HK-2 (cell line): ENCODE measurements around the gene KLK15.
A peak's percentile ranks its signal among the peaks of the same experiment; 100 is the strongest.
"Not testable (repeated sequence)": the region's sequence is repeated elsewhere in the genome, so short reads cannot be mapped to it uniquely, and the experiment has no call there.

ENCODE experiments used
- DNase-seq: peaks from one replicate; pipeline ENCODE4 v3.0.0-alpha.2; 2018; ENCODE audit not compliant: unreplicated experiment

KLK15 gene

DNA sequence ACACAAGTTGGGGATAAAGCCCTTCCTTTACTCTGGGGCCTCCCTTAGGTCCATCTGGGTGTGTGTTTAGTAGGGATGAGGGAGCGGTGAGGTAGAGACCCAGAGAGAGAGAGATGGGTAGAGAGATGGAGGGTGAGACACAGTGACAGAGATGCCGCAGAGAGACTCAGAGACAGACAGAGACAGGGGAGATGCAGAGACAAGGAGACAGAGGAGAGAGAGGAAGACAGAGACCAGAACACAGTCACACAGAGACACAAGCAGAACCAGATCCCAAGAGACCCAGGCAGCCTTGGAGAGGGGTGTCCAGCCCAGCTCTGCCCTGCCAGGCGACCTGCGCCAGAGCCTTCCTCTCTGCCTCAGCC is 12.1 kb downstream of the KLK15 start:
- no peak for DNase-seq

DNA sequence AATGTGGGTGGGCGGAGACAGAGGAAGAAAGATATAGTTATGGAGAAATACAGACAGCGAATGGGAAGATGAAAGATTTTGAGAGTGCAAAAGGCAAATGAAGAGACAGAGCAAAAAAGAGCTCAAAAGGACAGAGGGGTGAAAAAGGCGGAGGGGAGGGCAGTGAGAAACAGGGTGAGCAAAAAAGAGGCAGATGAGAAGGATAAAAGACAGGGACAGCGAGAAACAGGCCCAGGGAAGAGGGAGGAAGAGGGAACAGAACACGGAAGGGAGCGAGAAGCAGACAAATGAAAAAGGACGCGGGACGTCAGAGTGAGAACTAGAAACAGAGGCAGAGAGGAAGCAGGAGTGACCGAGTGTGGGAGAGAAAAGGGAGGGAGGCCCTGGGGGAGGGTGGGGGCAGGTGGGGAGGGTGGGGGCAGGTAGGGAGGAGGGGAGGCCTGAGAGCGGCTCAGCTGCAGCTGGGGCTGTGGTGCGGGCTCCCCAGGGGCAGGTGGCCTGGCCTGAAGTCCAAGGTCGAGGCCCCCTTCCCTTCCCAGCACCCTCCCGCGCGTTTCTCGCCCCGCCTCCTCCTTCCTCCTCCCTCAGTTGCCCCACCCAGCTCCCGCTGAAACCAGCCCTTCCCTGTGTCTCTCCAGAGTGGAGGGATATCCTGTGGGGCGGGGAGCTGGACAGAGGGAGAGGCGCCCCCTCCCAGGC is 12.7 kb downstream of the KLK15 start:
- no peak for DNase-seq

DNA sequence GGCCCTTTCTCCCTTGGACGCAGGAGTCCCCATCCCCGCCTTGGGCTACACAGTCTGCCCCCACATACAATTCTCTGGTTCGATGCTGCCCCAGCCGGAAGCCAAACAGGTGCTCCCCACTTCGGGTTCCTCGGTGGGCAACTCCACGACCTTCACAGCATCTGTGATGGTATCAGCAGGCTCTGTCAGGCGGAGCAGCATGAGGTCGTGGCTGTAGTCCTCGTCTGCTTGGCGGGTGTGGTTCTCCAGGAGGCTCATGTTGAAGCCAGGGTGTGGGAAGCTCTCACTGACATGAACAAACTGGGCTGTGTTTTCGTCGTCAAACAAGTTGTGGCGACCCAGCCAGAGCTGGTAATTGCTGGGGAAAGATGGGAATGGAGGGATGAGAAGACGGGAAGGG is 13.3 kb downstream of the KLK15 start:
- no peak for DNase-seq

DNA sequence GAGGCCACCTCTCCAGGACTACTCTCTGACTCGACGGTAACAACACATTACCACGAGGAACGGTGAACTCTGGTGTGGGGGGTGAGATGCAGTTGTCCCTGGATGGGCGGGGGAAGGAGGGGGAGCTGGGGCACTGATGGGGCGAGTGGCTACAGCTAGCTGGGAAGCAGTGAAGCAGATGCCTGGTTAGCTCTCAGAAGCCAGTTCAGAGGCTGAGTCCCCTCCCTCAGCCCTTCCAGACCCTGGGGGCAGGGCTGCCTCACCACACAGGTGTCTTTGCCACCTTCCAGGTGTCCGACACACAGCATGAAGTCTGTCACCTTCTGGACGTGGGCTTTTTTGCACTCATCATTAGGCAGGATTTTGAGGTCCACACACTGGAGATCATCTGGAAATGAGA is 13.7 kb downstream of the KLK15 start:
- DNase-seq, result no peak

DNA sequence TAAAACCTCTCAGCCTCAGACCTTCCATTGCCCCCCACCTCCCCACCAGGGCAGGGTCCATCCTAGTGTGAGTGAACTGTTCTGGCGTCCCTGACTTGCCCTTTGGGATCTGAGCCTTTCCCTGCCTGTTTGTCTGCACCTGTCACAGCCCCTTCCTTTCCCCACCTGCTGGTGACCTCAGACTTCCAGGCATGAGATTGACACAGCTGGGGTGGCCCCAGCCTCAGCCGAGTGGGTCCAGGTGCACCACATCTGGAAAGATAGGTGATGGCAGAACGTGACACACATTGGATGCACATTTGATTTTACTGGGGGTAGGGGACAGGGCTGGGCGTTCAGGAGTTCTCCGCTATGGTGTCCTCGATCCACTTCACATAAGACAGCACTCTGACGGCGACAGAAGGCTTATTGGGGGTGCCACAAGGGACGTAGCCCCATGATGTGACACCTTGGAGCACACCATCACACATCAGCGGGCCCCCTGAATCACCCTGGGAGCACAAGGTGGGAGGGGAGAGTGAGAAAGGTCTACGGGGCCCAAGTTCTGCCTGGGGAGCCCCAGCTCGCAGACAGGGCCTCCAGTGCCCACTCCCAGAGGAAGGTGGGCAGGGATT is 14.4 kb downstream of the KLK15 start:
- no peak for DNase-seq

DNA sequence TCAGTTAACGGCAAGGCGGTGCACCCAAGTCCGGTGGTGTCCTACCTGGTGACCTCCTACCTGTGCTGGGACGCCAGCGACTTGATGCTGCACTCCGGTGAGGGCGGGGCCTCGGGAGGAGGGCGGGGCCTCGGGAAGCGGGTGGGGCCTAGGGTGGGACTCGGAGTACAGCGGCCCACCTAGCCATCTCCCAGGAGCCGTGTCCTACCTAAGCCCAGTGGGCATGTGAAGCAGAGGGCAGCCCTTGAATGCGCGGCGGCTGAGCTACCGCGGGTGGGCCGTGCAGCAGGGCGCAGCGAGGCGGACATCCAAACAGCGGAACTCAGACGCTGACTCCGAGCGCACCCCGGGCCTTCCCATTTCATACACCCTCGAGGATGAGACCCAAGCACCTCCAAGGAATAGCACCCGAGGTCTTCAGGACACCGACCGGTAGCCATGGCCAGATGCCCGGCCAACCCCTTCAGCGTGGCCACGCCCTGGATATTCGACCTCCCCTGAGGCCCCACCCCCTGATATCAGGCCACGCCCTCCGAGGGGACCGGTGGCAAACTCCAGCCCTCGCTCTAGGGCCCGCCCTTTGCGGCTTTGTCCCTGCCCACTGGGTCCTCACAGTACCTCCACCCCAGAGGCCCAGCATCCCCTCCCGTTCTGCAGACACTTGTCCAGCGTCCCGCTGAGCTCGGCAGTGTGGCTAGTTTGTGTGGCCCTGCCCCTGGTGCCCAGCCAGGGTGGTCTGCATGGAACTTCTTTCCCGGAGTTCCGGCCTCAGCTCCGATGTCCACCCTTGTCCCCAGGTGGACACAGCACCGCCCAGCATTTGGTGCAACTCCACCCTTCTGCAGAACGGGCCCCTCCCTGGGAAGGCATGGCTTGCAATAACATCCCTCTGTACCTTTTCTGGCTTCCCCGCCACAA is 15.2 kb downstream of the KLK15 start:
- DNase-seq, result no peak

DNA sequence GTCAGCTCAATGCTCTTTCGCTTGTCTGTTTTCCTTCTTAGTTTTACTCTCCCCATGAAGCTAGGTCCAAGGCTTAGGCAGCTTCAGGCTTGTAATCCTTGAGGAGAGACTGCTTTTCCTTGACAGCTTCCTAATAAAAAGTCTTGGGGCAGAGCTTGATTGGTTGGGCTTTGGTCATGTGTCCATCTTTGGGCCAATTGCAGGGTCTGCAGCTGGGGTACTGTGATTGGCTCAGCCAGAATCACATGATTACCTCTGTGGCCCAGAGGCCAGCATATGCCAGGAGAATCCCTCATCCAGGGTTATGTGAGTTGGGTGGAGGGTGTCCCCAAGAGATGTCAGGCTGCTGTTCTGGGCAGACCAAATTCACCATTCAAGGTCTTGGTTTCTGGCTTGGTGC is 17.9 kb downstream of the KLK15 start:
- no peak for DNase-seq

DNA sequence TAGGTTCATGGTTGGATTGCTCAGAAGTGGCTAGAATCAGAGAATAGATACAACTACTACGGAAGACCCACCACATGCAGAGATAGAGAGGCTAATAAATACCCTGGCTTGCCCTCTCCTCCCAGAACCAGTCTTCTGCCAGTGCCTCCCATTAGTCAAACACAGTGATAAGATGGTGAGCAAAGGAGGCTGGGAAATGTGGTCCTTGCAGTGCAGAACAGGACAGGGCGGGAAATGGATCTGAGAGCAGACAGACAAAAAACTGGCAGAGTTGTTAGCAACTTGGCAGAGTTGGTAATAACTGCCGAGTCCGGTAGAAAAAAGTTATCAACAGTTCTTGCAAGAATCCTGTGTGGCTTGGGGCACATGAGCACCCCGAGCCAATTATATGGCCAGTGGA is 18.5 kb downstream of the KLK15 start:
- no peak for DNase-seq

DNA sequence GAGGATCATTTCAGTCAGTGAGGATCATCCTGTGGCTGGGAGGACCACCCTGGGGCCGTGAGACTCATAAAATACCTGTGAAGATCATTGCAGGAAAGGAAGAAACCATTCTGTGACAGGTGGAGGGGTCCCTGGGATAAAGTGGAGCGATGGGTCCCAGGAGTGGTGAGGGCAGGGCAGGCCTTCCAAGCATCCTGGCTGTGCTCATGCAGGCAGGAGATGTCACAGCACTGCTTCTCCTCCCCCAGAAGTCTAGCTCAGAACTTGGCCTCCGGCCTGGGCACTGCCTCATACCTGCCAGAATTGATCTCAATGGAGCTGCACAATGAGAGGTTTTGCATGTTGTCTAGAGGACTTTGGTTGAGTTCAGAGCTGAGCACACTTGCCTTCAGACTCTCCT is 20.9 kb downstream of the KLK15 start:
- DNase-seq, result no peak

DNA sequence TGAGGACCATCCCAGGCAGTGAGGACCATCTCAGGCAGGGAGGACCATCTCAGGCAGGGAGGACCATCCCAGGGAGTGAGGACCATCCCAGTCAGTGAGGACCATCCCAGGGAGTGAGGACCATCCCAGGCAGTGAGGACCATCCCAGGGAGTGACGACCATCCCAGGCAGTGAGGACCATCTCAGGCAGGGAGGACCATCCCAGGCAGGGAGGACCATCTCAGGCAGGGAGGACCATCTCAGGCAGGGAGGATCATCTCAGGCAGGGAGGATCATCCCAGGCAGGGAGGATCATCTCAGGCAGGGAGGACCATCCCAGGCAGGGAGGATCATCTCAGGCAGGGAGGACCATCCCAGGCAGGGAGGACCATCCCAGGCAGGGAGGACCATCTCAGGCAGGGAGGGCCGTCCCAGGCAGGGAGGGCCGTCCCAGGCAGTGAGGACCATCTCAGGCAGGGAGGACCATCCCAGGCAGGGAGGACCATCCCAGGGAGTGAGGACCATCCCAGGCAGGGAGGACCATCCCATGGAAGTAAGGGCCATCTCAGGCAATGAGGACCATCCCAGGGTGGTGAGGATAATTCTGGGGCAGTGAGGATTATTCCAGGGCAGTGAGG is 21.6 kb downstream of the KLK15 start:
- DNase-seq, result not testable (repeated sequence)

DNA sequence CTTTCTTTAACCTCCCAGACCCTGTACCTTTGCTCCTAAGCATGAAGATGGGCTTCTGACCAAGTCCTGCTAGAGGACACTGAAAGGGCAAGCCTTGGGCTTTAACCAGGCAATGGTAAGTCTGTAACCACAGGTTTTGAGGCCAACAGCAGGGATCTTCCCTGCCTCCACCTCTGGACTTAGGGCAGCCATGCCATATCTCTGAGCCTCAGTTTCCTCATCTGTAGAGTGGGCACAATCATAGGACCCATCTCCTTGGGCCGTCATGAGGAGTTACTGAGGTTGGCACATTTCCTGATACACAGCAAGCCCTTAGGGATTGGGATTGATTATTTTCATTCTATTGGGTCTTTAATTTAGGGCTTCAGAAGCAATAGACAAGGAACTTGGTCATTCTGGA is 24.5 kb downstream of the KLK15 start:
- no peak for DNase-seq

DNA sequence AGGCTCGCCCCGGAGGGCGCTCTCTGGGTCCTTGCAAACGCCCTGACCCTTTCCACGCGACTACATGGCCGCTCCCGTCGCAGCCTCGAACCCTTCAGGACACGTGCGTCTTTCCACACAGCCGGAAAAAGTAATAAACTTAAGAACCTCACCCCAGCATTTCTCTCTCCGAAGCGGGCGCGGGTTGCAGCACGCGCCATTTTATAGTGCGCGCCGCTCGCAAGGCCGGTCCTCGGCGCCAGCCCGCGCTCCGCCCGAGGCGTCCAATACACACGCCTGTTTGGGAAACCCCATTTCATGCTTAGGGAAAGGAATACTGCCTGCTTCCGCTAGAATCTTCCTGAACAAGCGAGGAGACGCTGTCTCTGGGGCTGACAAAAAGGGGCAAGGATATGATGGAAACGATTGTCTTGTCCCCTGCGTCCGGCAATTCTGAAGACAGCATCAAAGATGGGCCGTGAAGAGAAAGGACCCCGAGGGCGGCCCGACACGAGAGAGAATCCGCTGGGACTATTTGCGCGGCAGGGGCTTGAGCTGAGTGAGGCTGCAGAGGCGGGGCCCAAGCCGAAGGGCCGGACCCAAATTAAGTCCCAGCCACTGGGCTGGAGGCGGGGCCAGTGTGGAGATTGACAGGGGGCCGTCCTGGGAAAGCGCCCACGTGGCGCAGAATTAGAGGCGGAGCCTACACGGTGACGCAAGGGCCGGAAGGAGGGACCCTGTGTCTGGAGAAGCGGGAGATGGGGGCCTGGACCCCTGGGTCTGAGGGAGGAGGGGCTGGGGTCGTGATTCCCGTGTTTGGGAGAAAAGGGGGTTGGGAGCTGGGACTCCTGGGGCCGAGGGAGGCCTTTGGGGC is 28.7 kb downstream of the KLK15 start:
- DNase-seq, result peak; percentile 98

DNA sequence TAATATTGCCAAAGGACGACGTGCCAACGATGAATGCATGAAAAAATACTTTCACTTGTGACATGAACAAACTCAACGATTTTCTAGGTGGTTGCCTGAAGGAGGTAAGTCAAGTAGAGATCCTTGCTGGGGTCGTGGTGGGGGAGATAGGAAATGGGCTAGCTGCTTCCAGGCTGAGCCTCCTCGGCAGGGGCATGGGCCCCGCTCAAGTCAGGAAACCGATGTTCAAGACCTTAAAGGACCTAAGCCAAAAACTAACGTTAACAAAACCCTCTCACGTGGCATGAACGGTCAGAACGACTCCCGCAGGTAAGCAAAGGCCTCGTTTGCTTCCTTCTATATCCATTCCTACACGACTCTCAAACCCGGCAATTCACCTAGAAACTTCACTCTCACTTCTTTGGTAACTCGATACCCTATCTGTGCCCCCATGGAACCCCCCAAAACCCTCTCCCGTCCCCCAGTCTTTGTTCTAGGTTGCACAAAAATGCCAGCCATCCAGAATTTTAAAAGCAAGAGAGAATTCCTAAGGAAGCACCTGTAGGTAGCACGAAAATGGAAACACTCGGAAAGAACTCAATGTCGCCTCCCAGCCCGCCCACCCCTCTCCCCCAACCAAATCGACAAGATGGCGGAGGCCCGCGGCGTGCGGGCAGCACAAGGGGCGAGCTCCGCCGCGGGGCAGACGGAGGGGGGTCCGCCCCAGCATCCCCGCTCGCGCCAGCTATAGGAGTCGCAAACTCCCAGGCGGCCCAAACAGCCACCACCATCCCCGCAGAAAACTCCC is 29.5 kb downstream of the KLK15 start:
- DNase-seq, result no peak

DNA sequence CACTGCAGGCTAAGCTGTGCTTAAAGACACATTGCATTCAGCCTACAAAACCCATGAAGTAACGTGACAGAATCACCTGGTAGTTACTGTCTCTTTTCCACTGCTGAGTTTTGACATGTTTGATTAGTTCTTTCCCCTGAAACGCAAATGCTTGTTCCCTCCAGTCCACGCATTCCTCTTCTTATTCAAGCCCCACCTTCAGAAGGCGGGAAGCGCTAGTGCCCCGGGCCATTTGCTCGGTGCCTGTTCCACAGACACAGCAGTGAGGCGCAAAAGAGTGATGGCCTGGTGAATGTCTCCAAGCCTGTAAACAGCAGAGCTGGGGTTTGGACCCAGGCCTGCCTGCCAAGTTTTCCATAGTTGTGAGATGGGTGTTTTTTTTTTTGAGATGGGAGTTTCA is 32.3 kb downstream of the KLK15 start:
- DNase-seq, result no peak

DNA sequence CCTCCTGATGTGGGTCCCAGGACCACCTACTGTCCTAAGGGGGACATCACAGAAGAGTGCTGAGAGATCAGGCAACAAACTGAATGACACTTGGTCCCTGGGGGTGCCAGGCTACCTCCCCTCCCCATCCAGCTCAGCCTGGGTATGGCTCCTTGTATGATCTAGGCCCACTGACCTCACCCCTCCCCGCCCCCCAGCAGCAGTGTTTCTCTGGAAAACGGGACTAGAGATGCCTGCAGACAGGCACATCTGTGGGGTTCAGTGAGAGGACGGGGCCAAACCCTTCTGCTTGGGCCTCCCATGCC is 33.9 kb downstream of the KLK15 start:
- no peak for DNase-seq

DNA sequence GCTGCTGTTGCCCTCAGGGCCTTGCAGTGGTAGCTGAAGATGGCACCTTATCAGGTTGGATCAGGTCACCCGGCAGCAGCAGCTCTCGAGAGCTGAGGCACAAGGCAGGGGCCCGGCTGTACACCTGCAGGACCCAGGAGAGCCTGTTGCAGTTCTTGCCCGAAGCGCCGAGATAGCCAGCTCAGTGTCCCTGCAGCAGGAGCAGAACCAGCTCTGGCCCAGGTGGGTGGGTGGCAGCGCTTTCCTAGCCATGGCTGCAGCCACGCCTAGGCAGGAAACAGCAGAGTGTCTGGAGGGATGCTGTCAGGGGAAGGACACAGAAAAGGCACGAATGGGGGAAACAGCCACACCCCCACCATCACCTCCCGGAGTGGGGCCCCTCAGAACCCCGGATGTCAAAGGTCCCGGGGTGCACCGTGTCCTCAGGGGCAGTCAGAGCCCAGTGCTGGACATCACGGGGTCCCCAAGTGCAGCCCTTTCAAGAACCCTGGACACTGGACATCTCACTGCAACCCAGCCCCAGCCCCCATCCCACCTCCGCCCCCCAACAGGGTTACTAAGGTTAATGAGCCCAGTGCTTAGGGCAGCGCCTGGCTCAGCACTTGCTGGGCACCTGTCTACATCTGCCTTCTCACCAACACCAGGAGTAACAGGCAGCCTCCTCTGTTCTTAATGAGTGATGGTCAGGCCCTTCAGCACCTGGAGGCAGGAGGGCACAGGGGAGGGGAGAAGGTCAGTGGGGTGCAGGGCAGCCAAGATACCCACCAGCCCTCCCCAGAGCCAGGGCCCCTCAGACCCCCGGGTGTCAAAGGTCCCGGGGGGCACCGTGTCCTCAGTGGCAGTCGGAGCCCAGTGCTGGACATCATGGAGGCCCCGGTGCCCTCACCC is 34.5 kb downstream of the KLK15 start:
- no peak for DNase-seq

DNA sequence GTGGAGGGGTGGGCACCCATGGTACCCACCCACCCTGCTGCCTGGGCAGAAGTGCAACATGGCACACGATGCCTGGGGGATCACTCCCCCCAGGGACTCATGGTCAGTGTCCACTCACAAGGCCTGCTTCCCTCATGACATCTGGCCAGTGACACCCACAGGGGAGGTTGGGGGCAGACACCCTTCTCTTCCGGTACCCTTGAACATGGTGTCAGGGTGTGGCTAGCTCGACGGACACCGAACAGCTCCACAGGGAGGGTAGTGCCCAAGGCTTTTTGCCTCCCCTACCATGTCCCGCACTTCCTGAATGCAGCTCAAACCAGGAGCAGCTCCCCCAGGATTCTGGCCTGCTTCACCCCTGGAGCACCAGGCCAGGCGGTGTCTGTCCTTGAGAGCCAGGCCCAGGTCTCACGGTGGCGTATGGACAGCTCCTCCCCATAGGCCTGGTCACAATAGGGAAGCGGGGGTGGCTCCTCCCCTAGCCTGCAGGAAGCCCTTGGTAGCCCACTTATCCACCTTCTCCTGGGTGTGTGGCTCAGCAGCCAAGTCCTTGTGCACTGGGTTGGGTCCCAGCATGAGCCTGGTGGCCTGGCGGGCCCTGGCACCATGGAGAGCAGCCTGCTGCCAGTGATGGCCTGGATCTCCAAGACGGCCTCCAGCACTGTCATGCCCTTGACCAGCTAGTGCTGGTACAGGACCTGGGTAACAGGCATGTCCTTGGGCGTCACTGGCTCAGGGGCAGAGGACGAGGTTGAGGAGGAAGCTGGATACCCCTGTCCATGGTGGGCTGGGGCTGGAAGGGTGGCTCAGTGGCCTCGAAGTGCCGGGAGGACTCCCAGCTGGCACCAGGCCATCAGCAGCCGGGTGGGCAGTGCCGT is 35.4 kb downstream of the KLK15 start:
- no peak for DNase-seq

DNA sequence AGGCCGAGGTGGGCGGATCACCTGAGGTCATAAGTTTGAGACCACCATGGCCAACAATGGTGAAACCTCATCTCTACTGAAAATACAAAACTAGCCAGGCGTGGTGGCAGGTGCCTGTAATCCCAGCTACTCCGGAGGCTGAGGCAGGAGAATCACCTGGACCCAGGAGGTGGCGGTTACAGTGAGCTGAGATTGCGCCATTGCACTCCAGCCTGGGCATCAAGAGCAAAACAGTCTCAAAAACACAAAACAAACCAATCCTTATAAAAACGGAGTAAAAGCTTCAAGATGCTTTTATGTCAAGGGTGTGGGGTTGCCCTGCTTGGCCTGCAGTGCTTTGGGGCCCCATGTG is 36.0 kb downstream of the KLK15 start:
- DNase-seq, result no peak
